Stimulated activated CD4-positive, alpha-beta T cell treated with anti-CD3 and anti-CD28 coated beads, Interleukin-15, amount 100 ng/mL, for 1 hour (primary cell): ENCODE data around the gene FGF3.

ENCODE experiments used
- DNase-seq, 2 donors: peaks; one replicate each; pipeline ENCODE4 v3.0.0-alpha.2; 2020; ENCODE audit warnings: low read depth in 1 of 2, low spot score in 1 of 2

FGF3 gene

GRCh38 chr11:69818603-69819441, at the start of gene FGF3:
TSS of gene FGF3 (minus strand) at chr11:69819416. CDS start at chr11:69818933, 483 bp downstream.
- no peak for DNase-seq

- DNase-seq = no peak
These were observed 49.7 kb upstream of the FGF3 start for GRCh38 chr11:69868871-69869270.

GRCh38 chr11:69868006-69868810, 49.0 kb upstream of the FGF3 start:
- DNase-seq = no peak

- DNase-seq = no peak
These were observed 48.1 kb upstream of the FGF3 start for GRCh38 chr11:69867076-69868005.

GRCh38 chr11:69866648-69867047, 47.4 kb upstream of the FGF3 start:
- no peak for DNase-seq

- DNase-seq = no peak
These were observed 46.5 kb upstream of the FGF3 start for GRCh38 chr11:69865707-69866106.

- no peak for DNase-seq
These were observed 45.8 kb upstream of the FGF3 start for GRCh38 chr11:69864686-69865661.

- DNase-seq = no peak
These were observed 44.5 kb upstream of the FGF3 start for GRCh38 chr11:69863544-69864200.

- no peak for DNase-seq
These were observed 43.8 kb upstream of the FGF3 start for GRCh38 chr11:69862797-69863543.

- no peak for DNase-seq
These were observed 43.1 kb upstream of the FGF3 start for GRCh38 chr11:69862331-69862771.

GRCh38 chr11:69861901-69862300, 42.7 kb upstream of the FGF3 start:
- no peak for DNase-seq

GRCh38 chr11:69860796-69861445, 41.7 kb upstream of the FGF3 start:
- no peak for DNase-seq

GRCh38 chr11:69860244-69860643, 41.0 kb upstream of the FGF3 start:
- DNase-seq = no peak

GRCh38 chr11:69859275-69859934, 40.2 kb upstream of the FGF3 start:
- DNase-seq = no peak

GRCh38 chr11:69855421-69855820, 36.2 kb upstream of the FGF3 start:
- no peak for DNase-seq

GRCh38 chr11:69854713-69855112, 35.5 kb upstream of the FGF3 start:
- no peak for DNase-seq

GRCh38 chr11:69852056-69852455, 32.8 kb upstream of the FGF3 start:
- DNase-seq = no peak

- DNase-seq = no peak
These were observed 29.0 kb upstream of the FGF3 start for GRCh38 chr11:69848201-69848600.
